IMR-90 (cell line): ENCODE measurements around the gene FAM53B.

Experiments
- CEBPB ChIP-seq: IDR thresholded peaks from 2 replicates; pipeline ENCODE4 v1.6.1; 2012; ENCODE audit warnings: low read depth, low read length, improper control_type of control experiment
- MAZ ChIP-seq: IDR thresholded peaks from 2 replicates; pipeline ENCODE4 v1.6.1; 2012; ENCODE audit warnings: low read depth, mild to moderate bottlenecking, low read length, improper control_type of control experiment, moderate library complexity, borderline replicate concordance
- NFE2L2 ChIP-seq: fragments of 150-350 bp; IDR thresholded peaks from 2 replicates; pipeline ENCODE4 v1.6.1; 2016; ENCODE audit warnings: low read depth, mild to moderate bottlenecking, low read length
- POLR2A ChIP-seq: IDR thresholded peaks from 2 replicates; pipeline ENCODE4 v1.6.1; 2012; ENCODE audit warnings: mild to moderate bottlenecking, low read depth, low read length
- USF2 ChIP-seq: fragments of 150-350 bp; IDR thresholded peaks from 2 replicates; pipeline ENCODE4 v1.6.1; 2017; ENCODE audit warnings: mild to moderate bottlenecking, antibody characterized with exemption, low read length, low read depth
- TF ChIP-seq, protein P1 (sequence below): conservative IDR thresholded peaks from 2 replicates; pipeline ENCODE4 v1.5.1; 2012; ENCODE audit warnings: mild to moderate bottlenecking, low read depth, low read length, improper control_type of control experiment

- TF ChIP-seq CEBPB (no peak), POLR2A (no peak), USF2 (no peak), MAZ (no peak), NFE2L2 (no peak)
- TF ChIP-seq, protein P1, sequence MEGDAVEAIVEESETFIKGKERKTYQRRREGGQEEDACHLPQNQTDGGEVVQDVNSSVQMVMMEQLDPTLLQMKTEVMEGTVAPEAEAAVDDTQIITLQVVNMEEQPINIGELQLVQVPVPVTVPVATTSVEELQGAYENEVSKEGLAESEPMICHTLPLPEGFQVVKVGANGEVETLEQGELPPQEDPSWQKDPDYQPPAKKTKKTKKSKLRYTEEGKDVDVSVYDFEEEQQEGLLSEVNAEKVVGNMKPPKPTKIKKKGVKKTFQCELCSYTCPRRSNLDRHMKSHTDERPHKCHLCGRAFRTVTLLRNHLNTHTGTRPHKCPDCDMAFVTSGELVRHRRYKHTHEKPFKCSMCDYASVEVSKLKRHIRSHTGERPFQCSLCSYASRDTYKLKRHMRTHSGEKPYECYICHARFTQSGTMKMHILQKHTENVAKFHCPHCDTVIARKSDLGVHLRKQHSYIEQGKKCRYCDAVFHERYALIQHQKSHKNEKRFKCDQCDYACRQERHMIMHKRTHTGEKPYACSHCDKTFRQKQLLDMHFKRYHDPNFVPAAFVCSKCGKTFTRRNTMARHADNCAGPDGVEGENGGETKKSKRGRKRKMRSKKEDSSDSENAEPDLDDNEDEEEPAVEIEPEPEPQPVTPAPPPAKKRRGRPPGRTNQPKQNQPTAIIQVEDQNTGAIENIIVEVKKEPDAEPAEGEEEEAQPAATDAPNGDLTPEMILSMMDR, result no peak
Observed at GRCh38 chr10:124741922-124742412, 2.2 kb downstream of the FAM53B start.
